Measurements from ENCODE around the gene MS4A7.

DNA sequence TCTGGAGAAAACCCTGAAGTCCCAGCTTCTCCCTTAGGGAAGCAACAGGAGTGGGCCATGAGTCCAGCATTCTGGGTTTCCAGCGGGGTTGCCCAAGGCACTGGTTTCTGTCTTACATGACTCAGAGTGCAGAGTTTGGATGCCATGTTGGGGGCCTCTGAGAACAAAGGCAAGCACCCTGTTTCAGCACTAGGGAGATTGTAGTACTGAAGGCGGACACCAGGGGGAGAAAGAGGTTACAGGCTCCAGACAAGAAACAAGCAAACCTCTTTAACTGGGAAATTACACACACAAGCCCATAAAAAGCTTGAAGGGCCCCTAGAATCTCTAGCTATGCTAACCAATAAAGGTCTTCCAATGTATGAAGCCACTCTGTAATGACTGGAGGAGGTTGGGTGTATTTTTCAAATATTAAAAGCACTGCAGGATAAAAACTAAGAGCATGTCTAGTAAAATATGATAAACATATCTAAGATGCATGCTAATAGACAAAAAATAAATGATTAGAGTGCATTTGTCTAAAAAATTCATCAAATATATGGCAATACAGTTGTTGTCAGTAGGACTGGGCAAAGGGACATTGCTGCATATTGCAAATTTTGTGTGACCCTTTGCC, 44.2 kb upstream of the MS4A7 start:
- TF ChIP-seq, protein P1, sequence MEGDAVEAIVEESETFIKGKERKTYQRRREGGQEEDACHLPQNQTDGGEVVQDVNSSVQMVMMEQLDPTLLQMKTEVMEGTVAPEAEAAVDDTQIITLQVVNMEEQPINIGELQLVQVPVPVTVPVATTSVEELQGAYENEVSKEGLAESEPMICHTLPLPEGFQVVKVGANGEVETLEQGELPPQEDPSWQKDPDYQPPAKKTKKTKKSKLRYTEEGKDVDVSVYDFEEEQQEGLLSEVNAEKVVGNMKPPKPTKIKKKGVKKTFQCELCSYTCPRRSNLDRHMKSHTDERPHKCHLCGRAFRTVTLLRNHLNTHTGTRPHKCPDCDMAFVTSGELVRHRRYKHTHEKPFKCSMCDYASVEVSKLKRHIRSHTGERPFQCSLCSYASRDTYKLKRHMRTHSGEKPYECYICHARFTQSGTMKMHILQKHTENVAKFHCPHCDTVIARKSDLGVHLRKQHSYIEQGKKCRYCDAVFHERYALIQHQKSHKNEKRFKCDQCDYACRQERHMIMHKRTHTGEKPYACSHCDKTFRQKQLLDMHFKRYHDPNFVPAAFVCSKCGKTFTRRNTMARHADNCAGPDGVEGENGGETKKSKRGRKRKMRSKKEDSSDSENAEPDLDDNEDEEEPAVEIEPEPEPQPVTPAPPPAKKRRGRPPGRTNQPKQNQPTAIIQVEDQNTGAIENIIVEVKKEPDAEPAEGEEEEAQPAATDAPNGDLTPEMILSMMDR (IDR thresholded peaks at IDR 0.05), result peak; percentile 42
- TF ChIP-seq, protein P2, sequence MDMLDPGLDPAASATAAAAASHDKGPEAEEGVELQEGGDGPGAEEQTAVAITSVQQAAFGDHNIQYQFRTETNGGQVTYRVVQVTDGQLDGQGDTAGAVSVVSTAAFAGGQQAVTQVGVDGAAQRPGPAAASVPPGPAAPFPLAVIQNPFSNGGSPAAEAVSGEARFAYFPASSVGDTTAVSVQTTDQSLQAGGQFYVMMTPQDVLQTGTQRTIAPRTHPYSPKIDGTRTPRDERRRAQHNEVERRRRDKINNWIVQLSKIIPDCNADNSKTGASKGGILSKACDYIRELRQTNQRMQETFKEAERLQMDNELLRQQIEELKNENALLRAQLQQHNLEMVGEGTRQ (IDR thresholded peaks at IDR 0.05), result no peak
- TF ChIP-seq, protein P3, sequence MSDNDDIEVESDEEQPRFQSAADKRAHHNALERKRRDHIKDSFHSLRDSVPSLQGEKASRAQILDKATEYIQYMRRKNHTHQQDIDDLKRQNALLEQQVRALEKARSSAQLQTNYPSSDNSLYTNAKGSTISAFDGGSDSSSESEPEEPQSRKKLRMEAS (IDR thresholded peaks at IDR 0.05), result no peak
- peak in 1 of 2 experiments; percentile 18; a peak in 2 of 5 replicates for TF ChIP-seq RAD21 (conservative IDR thresholded peaks at IDR 0.05 in 1 of 2, IDR thresholded peaks at IDR 0.05 in 1 of 2)
- TF ChIP-seq, protein P4, sequence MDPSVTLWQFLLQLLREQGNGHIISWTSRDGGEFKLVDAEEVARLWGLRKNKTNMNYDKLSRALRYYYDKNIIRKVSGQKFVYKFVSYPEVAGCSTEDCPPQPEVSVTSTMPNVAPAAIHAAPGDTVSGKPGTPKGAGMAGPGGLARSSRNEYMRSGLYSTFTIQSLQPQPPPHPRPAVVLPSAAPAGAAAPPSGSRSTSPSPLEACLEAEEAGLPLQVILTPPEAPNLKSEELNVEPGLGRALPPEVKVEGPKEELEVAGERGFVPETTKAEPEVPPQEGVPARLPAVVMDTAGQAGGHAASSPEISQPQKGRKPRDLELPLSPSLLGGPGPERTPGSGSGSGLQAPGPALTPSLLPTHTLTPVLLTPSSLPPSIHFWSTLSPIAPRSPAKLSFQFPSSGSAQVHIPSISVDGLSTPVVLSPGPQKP (IDR thresholded peaks at IDR 0.05; ENCODE audit: low read depth, low read length), result no peak
- no peak for TF ChIP-seq CHD2 (IDR thresholded peaks at IDR 0.05; ENCODE audit: low read length, partially characterized antibody)
- TF ChIP-seq ZFP36 (IDR thresholded peaks at IDR 0.05; ENCODE audit: borderline replicate concordance, partially characterized antibody), result no peak
- no peak for TF ChIP-seq POLR2A (IDR thresholded peaks at IDR 0.05; ENCODE audit: low read length)
- TF ChIP-seq ZC3H11A (IDR thresholded peaks at IDR 0.05), result no peak
